Neural progenitor cell (in vitro differentiated cells): ENCODE data around the gene SLC22A23.

Experiments
- EZH2 ChIP-seq: fragments of 200-600 bp; sonication (generic); IDR thresholded peaks from 2 replicates; pipeline ENCODE4 v1.6.1; 2017; ENCODE audit warnings: antibody characterized with exemption, mild to moderate bottlenecking, moderate library complexity
- EZH2phosphoT487 ChIP-seq: fragments of 200-600 bp; sonication (generic); IDR thresholded peaks from 2 replicates; pipeline ENCODE4 v1.6.1; 2017; ENCODE audit warnings: antibody characterized with exemption
- TF ChIP-seq, protein P1 (sequence below): fragments of 200-600 bp; sonication (generic); IDR thresholded peaks from 2 replicates; pipeline ENCODE4 v1.5.1; 2017; ENCODE audit warnings: antibody characterized with exemption, mild to moderate bottlenecking

DNA sequence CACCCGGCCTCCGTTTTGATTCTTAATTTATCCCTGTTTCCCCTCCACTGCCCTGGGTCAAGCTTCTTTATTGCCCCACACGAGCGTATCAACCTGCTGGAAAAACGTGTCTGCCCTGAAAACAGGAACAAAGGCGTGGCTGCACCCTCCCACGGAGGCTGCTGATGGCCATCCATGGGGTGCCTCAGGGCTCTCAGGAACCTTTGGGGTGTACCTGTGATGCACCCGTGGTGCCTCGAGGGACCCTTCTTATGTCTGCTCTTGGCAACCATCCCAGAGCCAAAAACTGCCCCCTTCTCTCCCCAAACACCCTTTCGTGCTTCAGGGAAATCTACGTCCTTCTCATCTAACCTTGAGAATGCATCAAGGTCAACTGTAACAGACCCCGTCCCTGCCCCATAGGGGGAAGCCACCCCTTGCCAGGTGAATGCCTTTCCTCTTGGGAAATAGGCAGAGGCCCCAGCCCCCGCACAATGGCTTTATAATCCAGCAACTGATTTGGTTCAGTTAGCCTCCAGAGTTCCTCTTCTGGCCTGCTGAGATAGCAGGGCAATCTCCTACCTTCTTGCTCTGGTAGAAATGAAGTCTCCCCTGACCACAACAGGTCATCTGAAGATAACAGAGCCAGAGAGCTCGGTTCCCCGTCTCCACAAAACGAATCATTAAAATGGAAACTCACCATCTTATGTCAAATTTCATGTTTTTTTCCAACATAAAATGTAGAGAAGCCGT is 168.7 kb downstream of the SLC22A23 start:
- TF ChIP-seq, protein P1, sequence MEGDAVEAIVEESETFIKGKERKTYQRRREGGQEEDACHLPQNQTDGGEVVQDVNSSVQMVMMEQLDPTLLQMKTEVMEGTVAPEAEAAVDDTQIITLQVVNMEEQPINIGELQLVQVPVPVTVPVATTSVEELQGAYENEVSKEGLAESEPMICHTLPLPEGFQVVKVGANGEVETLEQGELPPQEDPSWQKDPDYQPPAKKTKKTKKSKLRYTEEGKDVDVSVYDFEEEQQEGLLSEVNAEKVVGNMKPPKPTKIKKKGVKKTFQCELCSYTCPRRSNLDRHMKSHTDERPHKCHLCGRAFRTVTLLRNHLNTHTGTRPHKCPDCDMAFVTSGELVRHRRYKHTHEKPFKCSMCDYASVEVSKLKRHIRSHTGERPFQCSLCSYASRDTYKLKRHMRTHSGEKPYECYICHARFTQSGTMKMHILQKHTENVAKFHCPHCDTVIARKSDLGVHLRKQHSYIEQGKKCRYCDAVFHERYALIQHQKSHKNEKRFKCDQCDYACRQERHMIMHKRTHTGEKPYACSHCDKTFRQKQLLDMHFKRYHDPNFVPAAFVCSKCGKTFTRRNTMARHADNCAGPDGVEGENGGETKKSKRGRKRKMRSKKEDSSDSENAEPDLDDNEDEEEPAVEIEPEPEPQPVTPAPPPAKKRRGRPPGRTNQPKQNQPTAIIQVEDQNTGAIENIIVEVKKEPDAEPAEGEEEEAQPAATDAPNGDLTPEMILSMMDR, result no peak
- no peak for TF ChIP-seq EZH2
- TF ChIP-seq EZH2phosphoT487, result no peak
